GM18909 (cell line): ENCODE data around the gene ST13.
"Not testable (repeated sequence)": the region's sequence is repeated elsewhere in the genome, so short reads cannot be mapped to it uniquely, and the experiment has no call there.

Source experiments
- ATAC-seq: cut with Tn5 transposase; IDR thresholded peaks from one replicate; pipeline ENCODE4 v1.9.1; 2021; ENCODE audit warnings: mild to moderate bottlenecking; ENCODE audit not compliant: unreplicated experiment, poor library complexity

Gene ST13

GRCh38 chr22:40856513-40857308 is at the start of gene ST13, which contains the start of gene XPNPEP3:
Gene ST13 (minus strand): TSS chr22:40856639. CDS start chr22:40856540, 99 bp downstream.
Gene XPNPEP3 (plus strand): TSS chr22:40857148. CDS start chr22:40857182, 34 bp downstream.
- ATAC-seq = peak; percentile 88

- no peak for ATAC-seq
Measured at GRCh38 chr22:40904101-40904500, 47.7 kb upstream of the ST13 start.

GRCh38 chr22:40898850-40899357 is 42.5 kb upstream of the ST13 start:
- no peak for ATAC-seq

GRCh38 chr22:40894417-40894816 is 38.0 kb upstream of the ST13 start:
- ATAC-seq = no peak

DNA sequence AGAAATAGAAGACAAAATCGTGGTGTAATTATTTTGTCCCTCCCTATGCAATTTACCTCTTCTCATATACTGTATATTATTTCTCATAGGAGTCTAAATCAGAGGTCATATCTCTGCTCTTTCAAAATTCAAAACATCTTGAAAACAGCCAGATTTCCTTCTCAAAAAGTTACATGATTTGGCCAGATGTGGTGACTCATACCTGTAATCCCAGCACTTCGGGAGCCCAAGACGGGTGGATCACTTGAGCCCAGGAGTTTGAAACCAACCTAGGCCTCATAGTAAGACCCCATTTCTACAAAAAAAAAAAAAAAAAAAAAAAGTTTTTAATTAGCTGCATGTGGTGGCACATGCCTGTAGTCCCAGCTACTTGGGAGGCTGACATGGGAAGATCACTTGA is 34.4 kb upstream of the ST13 start:
- ATAC-seq = no peak

DNA sequence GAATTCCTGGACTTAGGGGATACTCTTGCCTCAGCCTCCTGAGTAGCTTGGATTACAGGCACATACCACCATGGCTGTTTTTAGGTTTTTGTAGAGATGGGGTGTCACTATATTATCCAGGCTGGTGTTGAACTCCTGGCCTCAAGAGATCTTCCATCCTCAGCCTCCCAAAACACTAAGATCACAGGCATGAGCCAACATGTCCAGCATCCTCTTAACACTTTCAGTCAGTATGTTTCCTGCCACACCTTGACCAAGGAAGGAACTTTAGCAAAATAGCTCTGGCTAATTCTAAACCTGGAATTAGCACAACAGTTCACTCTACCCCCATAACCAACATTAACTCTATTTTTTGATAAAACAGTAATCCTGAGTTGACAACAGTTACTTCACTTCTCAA is 32.7 kb upstream of the ST13 start:
- ATAC-seq = no peak

DNA sequence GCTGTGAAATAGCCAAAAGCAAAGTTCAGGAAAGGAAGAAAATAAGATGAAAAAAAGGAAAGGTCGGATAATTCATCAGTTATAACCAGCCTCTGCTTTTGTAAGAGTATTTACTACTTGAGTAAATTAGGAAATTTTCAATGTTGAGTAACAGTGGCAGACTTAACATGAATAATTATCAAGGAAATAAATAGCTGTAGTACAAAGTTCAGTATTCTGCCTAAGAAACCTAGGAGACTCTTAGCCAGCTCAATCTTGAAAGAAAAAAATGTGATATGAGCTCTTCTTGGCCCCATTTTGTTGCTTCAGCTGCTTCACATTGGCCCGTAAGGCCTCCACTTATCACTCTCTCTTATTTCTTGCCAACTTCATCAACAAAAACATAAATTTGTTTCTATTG is 22.5 kb upstream of the ST13 start:
- no peak for ATAC-seq

GRCh38 chr22:40877488-40877887 is 21.0 kb upstream of the ST13 start:
- no peak for ATAC-seq

- ATAC-seq = no peak
Measured at GRCh38 chr22:40876907-40877306, 20.5 kb upstream of the ST13 start.

- no peak for ATAC-seq
Measured at GRCh38 chr22:40875111-40875510, 18.7 kb upstream of the ST13 start.

DNA sequence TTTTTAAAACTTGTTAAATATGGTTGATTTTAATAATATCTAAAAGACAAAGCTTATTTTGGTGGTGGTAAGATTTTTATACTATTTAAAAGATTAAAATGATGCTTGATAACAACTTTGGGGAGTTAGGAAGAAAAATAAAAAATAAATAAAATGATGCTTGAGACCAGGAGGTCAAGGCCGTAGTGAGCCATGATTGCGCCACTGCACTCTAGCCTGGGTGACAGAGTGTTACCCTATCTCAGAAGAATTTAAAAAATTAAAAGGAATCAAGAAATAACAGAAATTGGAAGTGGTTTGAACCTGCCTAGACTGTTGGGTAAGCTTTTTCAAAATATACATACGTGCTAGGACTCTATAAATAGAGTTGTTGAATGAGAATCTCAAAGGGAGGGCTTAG is 17.6 kb upstream of the ST13 start:
- no peak for ATAC-seq

- not testable (repeated sequence) for ATAC-seq
Measured at GRCh38 chr22:40868379-40868778, 11.9 kb upstream of the ST13 start.

- ATAC-seq = no peak
Measured at GRCh38 chr22:40867109-40867508, 10.7 kb upstream of the ST13 start.

- no peak for ATAC-seq
Measured at GRCh38 chr22:40862537-40862936, 6.1 kb upstream of the ST13 start.

DNA sequence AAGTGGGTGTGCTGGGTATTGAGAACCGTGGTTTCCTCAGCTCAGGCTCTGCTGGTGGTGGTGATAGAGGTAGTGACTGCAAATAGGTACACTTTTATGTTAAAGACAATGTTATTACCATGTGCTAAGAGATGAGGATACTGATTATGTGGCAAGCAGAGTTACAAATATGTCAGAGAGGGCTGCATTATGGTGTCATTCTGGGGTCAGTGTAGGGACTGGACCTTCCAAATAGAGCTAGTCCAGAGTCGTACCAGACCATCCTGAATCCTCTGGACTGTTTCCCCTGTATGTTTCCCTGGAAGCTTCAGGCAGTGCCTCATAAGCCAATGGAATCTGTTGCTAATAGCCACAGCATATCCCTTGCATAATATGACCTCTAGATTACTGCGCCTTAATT is 5.6 kb upstream of the ST13 start, which contains the start of gene DNAJB7:
DNAJB7 (minus strand) TSS at position 101 of the 400 bp plus-strand sequence. CDS start 119 bp downstream, outside the sequence.
- ATAC-seq = no peak

- no peak for ATAC-seq
Measured at GRCh38 chr22:40857309-40857855, 943 bp upstream of the ST13 start.

- ATAC-seq = peak; percentile 26
Measured at GRCh38 chr22:40855979-40856512, 393 bp downstream of the ST13 start.

DNA sequence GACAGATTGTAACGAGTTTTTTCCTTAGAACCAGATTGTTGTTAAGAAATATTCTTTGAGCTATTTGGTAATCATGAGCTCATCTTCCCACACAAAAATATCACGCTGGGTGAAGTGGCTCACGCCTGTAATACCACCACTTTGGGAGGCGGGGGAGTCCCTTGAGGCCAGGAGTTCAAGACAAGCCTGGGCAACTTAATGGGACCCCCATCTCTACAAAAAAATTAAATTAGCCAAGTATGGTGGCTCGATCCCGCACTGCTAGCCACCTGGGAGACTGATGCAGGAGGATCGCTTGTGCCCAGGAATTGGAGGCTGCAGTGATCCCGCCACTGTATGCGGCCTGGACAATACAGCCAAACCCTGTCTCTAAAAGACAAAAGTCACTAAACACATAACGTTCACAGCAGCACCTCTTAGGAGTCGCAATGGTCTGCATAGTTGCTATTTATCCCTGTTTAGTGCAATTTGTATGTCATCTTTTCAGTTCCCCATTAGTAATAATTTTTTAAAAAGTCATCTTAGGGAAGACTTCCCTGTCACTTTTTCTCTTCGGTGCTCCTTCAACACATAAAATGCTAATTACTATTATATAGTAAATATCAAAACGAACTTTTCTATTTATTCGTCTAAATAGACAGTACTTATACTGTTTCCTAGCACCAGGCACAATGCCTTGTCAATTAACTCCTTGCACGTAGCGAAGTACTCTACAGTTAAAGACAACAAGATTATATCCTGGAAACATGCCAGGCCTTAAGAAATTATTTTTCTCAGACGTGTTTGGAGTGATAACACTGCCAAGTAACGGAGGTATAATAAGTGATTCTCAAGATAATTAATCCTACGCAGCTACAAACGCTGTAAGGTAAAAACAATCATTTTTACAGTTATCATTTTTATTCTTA is 1.1 kb downstream of the ST13 start:
- ATAC-seq = no peak

DNA sequence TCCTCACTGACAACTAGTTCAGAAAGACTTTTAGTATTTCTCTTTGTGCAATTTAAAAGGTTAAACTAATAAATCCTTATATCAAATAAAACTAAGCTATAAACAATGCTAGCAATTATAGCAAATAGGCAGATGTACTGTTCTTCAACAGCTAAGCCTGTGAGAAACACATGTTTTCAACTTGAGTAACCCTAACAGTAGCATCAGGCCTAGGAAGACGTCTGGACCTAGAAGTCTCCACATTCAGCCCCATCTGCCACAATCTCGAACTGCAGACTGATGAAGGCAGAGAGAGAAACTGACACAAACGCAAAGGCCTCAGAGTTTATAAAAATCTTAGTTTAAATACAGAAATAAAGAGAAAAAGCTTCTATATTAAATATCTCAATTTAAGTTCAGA is 2.5 kb downstream of the ST13 start:
- ATAC-seq = no peak

DNA sequence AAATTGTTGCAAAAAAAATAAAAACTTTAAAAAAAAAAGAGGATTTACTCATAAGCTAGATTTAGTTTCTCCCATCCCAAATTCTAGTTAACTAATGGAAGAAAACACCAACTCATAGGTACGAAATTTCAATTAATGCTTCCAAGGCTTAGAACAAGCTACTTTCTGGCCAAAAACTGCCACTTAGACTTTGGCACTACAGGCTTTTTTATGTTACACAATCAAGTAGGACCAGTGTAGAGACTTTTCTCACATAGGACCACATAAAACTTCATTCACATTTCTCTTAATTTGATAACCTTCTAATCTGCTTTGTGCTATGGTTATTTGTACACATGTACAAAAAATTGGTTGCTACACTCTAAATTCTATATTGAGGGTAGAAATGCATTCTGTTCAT is 3.1 kb downstream of the ST13 start:
- no peak for ATAC-seq
